ENCODE results near the gene SLC41A3.
A peak's percentile ranks its signal among the peaks of the same experiment; 100 is the strongest.
"Not testable (repeated sequence)": the region's sequence is repeated elsewhere in the genome, so short reads cannot be mapped to it uniquely, and the experiment has no call there.

The SLC41A3 gene

GRCh38 chr3:126023390-126023789 lies 60.5 kb downstream of the SLC41A3 start:
- no peak for DNase-seq

DNA sequence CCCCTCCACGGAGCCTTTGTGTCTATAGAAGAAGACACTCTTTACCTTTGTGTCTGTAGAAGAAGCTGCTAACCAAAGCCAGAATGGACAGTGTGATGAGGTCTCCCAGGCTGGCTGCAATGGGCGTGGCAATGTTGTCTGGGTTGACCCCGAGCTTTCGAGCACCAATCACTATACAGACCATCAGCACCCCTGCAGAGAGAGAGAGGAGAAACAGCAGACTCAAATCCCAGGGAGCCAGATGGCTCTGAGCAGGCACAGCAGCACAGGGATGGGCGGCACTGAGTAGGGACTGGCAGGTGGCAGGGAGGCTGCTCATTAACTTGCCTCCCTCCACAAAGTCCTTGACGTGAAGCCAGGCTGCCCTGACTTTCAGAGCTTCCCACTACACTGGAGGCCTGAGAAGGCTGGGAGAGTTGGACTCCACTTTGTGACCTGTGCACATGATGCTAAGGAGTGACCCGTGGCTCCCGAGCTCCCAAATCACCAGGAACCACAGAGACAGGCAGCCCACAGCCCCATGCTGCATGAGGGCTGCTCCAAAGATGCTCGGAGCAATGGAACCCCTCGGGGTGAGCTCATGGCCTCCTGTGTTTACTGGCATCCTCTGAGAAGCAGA lies 61.1 kb downstream of the SLC41A3 start:
- no peak for DNase-seq

GRCh38 chr3:126021702-126022101 lies 62.2 kb downstream of the SLC41A3 start:
- no peak for DNase-seq

DNA sequence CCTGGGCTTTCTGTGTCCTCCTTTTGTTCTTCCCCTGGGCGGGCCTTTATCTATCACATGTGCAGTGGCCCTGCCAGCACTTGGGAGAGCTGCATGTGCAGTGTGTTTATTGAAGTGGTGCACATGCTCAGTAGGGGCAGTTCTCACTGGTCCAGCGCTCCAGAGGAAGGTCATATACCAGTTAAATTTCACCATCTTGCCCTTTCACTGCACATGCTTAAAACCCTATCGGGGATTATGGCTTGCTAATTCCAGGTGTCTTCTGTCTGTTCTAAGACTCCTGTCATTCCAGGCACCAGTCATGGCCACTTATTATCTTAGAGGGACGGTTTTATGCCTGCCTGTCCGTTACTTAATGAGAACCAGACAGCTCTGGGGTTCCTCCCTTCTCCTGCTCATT lies 62.7 kb downstream of the SLC41A3 start:
- no peak for DNase-seq

GRCh38 chr3:126019683-126020082 lies 64.2 kb downstream of the SLC41A3 start:
- no peak for DNase-seq

- no peak for DNase-seq
These were observed 64.9 kb downstream of the SLC41A3 start for GRCh38 chr3:126018995-126019394.

DNA sequence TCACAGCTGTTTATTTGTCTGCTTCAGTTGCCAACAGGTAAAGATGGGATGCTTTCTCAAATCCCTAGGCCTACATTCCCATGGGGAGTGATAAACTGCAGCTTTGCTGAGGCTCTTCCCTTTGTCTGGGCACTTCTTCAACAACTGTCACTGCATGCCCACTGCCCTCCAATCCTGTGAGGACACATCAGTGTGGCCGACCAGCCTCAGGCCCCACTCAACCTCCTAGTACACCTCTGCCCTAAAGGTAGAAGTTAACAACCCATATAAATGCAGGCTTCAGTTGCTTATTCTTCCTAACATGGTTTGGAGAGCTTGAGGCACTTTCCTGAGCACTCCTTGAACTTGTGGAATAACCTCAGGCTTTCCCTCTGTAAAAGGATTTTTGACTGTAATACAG lies 65.4 kb downstream of the SLC41A3 start:
- DNase-seq: no peak

- DNase-seq: no peak
These were observed 66.6 kb downstream of the SLC41A3 start for GRCh38 chr3:126017362-126017761.

DNA sequence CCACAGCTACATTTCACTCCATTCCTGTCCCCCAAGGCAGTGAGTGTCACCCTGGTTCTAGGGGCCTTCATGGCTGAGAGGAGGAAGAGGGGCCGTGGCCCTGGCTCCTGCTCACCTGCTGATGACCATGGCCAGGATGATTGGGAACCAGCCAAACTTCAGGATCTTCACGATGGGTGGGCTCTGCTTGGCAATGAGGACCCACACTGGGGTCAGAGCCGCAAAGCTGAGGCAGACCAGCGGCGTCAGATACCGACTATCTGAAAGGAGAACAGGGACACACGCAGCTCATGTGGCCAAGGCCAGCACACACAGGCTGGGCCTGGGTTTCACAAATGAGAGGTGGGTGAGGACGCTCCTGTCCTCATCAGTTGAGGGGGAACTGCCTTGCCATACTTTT lies 67.3 kb downstream of the SLC41A3 start:
- DNase-seq: no peak

DNA sequence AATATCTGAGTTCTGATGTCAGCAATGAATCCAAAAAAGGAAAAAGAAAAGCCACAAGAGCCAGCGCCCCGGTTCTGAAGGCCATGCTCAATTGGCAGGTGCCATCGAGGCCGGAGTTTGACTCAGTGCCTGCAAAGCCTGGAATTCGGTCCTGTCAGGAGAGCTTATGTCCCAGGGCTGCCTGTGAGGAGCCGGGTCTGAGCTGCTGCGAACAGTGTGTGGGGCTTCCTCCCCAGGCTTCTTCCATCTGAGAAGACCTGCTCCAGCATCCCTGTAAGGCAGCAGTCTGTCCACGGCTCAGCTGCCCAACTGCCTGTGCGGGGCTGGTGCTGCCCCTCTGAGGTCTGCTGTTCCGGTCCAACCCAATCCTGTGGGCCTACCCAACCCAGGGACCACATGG lies 68.8 kb downstream of the SLC41A3 start:
- DNase-seq: no peak

DNA sequence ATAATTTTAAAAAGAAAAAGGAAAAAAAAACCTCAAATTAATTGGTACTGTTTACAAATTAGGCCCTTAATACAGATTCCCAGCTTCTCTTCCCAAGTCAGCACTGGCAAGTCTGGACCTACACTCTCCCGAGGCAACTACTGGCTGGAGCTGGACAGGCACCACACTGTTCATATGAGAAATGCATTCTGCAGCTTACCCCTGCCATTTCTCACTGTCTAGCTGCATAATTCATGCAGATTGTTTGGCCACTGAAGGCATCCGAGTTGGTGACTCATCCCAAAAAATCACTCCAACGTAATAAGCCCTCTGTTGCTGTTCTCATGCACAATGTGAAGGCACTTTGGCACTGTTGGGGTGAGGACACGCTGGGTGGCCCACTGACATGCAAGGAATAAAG lies 69.7 kb downstream of the SLC41A3 start:
- DNase-seq: no peak

- DNase-seq: no peak
These were observed 70.2 kb downstream of the SLC41A3 start for GRCh38 chr3:126013751-126014156.

GRCh38 chr3:126009181-126009580 lies 74.7 kb downstream of the SLC41A3 start:
- DNase-seq: no peak

DNA sequence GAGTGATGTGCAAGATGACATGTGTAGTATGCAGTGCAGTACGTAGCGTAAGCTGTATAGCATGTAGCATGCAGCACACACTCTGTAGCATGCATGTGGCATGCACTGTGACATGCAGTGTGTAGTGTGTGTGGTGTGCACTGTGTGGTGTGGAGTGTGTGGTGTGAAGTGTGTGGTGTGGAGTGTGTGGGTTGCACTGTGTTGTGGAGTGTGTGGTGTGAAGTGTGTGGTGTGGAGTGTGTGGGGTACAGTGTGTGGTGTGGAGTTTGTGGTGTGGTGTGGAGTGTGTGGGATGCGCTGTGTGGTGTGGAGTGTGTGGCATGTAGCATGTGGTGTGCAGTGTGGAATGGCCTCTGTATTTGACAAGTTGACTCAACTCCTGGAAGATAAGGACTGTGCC lies 75.7 kb downstream of the SLC41A3 start:
- no peak for DNase-seq

DNA sequence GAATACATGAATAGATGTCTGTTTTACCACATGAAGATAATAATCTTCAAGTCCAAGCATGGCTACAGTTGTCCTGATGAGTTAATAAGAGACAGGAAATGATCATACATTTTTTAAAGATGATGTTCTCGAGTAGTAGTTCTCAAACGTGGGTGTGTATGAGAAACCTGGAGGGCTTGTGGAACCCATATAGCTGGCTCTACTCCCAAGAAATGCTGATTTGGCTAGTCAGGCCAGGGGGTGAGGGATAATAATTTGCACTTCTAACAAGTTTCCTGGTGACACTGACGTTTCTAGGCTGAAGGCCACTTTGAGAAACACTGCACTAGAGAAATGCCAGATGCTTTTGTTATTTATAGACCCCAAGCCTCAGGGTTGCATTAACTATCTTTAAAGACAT lies 78.0 kb downstream of the SLC41A3 start:
- DNase-seq: no peak

DNA sequence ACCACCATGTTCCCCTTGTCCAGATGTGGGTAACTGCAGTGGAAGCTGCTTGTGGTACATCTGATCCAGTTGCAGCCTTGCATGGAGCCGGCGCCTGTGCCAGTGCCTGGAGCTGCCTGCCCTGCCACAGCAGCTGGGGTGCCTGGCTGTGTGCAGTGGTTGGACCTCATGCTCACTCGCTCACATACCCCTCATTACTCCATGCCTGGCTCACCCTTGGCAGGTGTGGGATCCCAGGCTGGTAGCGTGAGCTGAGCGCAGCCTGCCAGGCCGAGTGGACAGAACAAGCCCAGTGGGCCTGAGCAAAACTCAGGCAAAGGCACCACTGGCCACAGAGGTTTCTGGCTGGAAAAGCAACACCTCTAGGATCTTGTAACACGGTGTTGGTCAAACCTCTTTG lies 79.2 kb downstream of the SLC41A3 start:
- no peak for DNase-seq

GRCh38 chr3:126004217-126004616 lies 79.7 kb downstream of the SLC41A3 start:
- no peak for DNase-seq

DNA sequence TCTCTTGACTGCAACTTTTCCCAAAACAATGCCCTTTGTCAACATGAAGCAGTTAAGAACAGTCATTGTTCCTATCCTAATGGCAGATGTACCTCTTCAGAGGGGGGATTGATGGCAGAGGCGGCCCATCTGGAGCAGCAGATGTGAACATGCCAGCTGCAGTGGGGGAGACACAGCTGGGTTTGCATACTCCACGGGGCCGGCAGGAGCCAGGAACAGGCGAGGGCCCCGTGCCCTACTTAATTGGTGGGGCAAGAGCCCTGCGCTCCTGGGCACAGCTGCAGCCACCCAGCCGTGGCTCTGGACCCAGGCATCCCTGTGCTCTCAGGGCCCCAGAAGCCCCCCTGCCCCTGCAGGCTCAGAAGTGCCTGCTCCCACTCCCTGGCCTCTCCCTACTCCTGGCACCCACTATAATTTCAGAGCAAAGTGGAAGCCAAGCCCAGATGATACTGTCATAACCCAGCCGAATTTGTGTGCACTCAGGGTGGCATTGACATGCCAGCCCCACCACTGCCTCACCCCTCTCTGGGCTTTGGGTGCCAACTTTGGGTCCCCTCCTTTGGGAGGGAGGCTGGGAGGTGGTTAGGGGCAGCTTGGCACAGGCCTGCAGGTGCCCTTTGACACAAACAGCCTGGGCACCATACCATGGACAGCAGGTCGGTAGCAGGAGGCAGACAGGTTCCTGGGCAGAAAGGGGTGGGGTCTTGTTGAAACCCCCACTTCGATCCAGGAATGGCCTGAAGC lies 80.3 kb downstream of the SLC41A3 start:
- no peak for DNase-seq

DNA sequence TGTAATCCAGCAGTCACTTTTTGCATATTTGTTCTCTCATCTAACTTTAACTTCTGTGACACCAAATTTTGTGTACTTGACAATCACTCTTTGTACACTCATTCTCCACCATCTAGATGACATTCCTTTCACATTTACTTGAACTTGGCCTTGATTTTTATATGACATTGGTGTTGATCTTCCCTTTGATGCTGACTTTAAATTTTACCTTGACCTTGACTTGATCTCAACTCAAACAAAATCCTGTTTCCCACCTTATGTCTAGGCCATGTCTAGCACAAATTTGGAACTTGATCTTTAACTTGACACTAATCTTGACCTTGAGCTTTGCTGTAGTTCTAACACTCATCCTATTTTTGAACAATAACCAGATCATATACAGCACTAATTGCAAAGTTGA lies 81.7 kb downstream of the SLC41A3 start:
- DNase-seq: no peak

- DNase-seq: not testable (repeated sequence)
These were observed 87.2 kb downstream of the SLC41A3 start for GRCh38 chr3:125996751-125997150.

DNA sequence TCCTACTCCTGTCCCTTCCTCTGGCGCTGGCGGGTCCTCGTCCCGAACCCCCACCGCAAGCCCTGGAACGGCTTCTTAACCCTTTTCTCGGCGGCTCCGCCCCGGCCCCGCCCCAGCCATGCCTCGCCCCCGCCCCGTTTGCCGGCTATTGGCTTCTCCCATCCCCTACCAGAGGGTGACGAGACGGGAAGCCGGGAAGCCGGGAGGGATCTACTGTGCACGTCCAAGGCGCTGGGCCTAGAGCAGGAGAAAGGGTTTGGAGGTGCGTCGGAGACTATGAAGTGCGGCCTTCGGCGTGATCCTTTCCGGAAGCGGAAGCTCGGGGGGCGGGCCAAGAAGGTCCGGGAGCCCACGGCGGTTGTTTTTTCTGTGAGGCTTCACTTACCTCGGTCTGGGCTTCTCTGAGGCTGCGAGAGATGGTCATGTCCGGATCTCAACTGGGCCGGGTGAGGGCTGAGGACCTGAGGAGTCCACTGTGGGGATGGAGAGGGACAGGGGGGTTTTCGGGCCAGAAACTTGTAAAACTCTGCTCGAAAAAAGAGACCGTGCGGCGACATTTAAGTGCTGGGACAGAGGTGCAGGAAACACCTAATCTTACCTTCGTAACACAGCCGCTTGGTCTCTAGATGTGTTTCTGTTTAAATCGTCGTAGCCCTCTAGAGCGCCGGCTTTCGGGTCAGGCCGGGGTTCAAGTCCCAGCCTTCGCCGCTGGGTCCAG lies 93.5 kb downstream of the SLC41A3 start:
- DNase-seq: peak; percentile 73

DNA sequence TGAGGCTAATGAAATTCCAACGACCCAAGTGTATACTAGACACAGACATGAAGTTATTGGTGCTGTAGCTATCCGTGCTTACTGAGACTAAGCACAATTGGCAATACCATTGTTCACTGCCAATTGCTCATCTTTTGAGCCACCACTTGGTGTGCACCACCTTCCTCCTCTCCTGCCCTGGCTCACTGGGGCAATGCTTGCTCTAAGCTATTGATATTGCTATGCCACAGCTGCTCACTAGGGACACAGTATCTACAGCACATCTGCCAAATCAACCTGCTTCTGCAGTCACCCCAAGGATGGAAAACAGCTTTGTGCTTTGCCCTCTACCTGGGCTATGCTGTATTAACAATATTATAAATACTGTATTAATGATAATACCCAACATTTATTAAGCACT lies 99.0 kb downstream of the SLC41A3 start:
- DNase-seq: not testable (repeated sequence)

DNA sequence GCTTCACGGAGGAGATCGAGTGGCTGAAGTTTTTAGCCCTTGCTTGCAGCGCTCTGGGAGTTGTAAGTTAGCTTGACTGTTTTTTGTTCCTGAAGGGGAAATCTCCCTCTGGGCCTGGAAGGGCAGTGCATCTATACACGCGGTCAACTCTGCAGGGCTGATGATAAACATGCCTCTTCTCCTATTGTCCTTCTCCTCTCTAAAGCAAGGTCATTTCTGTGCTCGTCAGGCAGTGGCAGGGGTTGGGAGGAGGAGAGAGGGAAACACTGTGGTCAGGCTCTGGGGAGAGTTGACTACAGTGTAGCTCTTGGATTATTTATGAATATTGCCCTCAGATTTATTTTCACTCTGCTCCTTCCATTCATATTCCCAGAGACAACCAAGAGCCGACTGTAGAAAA lies 106.8 kb downstream of the SLC41A3 start:
- not testable (repeated sequence) for DNase-seq

GRCh38 chr3:125976003-125976390 lies 107.9 kb downstream of the SLC41A3 start:
- DNase-seq: not testable (repeated sequence)

Data from DMS153 (cell line).